K562 (cell line): ENCODE results near the gene RDM1.

ENCODE experiments used
- MAFK ChIP-seq: IDR thresholded peaks from 2 replicates; pipeline ENCODE4 v1.6.1; 2011; ENCODE audit warnings: low read length, improper control_type of control experiment
- TCF7L2 ChIP-seq: fragments of 150-350 bp; IDR thresholded peaks from 2 replicates; pipeline ENCODE4 v1.6.1; 2016; ENCODE audit warnings: low read depth, mild to moderate bottlenecking, low read length, moderate library complexity
- TF ChIP-seq, protein P1 (sequence below): fragments of 250-450 bp; sonication (Bioruptor Pico); IDR thresholded peaks from 2 replicates; pipeline ENCODE4 v1.5.0; 2020; ENCODE audit warnings: mild to moderate bottlenecking
- TF ChIP-seq, protein P2 (sequence below), 3 experiments: IDR thresholded peaks in 2 of 3; conservative IDR thresholded peaks in 1 of 3; 2 replicates each; pipeline ENCODE4 v1.5.1; 2011 to 2012; ENCODE audit warnings: low read length in 3 of 3, mild to moderate bottlenecking in 3 of 3, control low read depth in 2 of 3, improper control_type of control experiment in 1 of 3, inconsistent platforms in 1 of 3, low read depth in 1 of 3, mixed read lengths in 1 of 3, moderate library complexity in 1 of 3; ENCODE audit not compliant: insufficient read depth in 2 of 3

DNA sequence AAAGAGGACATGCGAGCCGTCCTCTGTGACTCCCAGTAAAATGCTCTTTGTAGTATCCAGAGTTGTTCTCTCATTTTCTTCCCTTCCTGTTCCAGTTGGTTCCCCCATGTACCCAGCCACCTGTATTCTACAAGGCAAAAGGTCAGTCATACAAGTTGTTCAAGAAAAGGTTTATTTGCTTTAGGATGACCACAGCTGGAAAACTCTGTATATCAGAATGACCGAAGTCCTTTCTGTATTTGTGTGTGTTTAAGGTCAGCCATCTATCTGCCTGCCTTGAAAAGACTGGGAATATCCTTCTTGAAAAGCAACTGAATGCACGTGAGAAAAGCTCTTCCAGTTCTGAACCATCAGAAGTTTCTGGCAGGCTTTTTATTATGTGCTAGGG is 42.4 kb upstream of the RDM1 start:
- TF ChIP-seq MAFK (no peak), TCF7L2 (no peak)
- TF ChIP-seq, protein P1, sequence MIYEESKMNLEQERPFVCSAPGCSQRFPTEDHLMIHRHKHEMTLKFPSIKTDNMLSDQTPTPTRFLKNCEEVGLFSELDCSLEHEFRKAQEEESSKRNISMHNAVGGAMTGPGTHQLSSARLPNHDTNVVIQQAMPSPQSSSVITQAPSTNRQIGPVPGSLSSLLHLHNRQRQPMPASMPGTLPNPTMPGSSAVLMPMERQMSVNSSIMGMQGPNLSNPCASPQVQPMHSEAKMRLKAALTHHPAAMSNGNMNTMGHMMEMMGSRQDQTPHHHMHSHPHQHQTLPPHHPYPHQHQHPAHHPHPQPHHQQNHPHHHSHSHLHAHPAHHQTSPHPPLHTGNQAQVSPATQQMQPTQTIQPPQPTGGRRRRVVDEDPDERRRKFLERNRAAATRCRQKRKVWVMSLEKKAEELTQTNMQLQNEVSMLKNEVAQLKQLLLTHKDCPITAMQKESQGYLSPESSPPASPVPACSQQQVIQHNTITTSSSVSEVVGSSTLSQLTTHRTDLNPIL = no peak
- TF ChIP-seq, protein P2, sequence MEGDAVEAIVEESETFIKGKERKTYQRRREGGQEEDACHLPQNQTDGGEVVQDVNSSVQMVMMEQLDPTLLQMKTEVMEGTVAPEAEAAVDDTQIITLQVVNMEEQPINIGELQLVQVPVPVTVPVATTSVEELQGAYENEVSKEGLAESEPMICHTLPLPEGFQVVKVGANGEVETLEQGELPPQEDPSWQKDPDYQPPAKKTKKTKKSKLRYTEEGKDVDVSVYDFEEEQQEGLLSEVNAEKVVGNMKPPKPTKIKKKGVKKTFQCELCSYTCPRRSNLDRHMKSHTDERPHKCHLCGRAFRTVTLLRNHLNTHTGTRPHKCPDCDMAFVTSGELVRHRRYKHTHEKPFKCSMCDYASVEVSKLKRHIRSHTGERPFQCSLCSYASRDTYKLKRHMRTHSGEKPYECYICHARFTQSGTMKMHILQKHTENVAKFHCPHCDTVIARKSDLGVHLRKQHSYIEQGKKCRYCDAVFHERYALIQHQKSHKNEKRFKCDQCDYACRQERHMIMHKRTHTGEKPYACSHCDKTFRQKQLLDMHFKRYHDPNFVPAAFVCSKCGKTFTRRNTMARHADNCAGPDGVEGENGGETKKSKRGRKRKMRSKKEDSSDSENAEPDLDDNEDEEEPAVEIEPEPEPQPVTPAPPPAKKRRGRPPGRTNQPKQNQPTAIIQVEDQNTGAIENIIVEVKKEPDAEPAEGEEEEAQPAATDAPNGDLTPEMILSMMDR (IDR thresholded peaks at IDR 0.05 in 2 of 3, conservative IDR thresholded peaks at IDR 0.05 in 1 of 3; ENCODE audit: insufficient read depth in 2 of 3, low read depth in 1 of 3, low read length in 3 of 3) = no peak
